DLD1 (cell line): ENCODE results near the gene BICD1.

Source experiments
- in situ Hi-C: cut with HindIII; loops from 2 replicates; pipeline ENCODE4 v1.10.0; 2017; ENCODE audit warnings: low sequenced_read_pairs

Gene BICD1

GRCh38 chr12:32100888-32101287 lies 5.8 kb upstream of the BICD1 start:
- in situ Hi-C loops: no loop called here

GRCh38 chr12:32102234-32102633 lies 4.4 kb upstream of the BICD1 start:
- in situ Hi-C loops: no loop called here

DNA sequence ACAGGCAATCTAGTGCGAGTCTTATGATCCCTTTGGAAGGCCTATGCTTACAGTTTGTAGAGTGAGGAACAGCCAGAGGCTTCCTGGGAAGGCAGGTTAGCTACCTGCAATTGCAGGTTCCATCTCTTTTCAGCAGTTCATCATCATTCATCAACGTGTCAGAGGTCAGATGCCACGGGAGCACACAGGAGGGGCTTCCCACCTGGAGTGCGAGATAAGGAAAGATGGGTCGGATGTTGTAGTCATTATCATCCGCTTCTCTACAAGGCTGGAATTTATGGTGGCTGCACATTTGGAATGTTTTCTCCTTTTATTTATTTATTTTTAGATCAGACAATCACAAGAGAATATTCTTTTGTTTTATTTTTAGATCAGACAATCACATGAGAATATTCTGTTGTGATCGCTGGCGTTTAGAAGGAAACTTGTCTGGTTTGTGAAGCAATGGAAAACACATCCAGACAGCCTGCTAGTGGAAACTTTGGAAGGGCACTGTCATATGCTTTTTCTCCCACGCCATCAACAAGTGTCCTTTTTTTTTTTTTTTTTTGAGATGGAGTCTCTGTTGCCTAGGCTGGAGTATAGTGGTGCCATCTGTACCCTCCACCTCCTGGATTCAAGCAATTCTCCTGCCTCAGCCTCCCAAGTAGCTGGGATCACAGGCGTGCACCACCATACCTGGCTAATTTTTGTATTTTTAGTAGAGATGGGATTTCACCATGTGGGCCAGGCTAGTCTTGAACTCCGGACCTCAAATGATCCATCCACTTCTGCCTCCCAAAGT lies 1.9 kb upstream of the BICD1 start:
- in situ Hi-C loops: no loop called here

DNA sequence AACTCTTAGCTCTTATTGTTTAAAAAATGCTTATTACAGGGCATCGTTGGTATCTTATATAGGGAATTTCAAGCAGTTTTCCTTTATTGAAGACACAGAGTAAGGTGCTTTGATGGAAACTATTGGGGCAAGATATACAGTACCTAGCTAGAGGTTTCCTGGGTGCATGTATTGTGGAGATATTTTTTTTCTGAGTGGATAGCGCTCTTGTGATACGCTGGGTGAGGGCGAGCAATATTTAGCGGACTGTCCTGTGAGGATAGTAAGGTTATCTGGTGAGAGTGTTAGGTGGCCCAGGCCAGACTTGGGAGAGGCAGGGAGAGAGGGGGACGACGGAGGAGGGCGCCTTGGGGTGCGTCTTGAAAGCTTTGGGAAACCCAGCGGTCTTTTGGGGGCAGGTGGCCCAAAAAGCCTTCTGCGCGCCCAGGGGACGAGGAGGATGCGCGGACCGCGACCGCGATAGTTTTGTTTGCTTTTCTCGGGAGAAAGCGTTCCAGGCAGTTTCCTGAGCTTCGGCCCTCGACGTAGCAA lies 596 bp upstream of the BICD1 start:
- in situ Hi-C loops: no loop called here

- in situ Hi-C loops: no loop called here
Measured at GRCh38 chr12:32107359-32108267, 966 bp downstream of the BICD1 start.

- in situ Hi-C loops: no loop called here
Measured at GRCh38 chr12:32108787-32109186, 2.1 kb downstream of the BICD1 start.

GRCh38 chr12:32110417-32110816 lies 3.8 kb downstream of the BICD1 start:
- in situ Hi-C loops: no loop called here

- in situ Hi-C loops: no loop called here
Measured at GRCh38 chr12:32110942-32111341, 4.3 kb downstream of the BICD1 start.

DNA sequence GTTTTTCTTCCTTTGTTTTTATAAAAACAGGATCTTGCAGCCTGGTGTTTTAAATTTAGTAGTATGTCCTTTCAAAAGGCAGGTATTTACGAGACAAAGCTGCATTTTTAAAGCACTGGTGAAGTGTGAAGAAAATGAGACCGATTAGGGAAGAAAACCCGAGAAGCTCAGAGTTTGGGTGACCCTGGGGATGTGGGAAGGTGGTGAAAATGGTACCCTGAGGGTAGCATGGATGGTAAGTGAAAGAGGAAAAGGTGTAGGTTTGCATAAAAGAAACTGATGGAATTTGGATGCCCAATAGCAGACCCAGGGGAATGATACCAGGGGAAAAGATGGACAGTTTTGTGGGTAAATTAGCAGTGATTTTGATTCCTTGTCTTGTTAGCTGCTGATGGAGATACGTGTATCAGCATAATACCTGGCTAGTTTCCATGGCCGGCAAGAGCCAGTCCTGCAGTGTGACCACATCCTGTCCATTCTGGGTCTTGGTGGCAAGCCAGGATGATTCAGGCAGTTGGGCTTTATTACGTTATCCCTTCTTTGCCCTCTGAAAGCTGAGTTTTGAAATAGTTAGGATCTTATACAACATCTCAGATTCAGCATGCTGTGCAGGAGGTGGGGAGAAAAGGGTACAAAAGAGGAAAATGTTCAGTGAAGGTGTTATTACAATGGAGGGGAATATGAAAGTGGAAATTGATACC lies 8.9 kb downstream of the BICD1 start:
- in situ Hi-C loops: no loop called here

- in situ Hi-C loops: no loop called here
Measured at GRCh38 chr12:32116897-32117296, 10.2 kb downstream of the BICD1 start.

- in situ Hi-C loops: no loop called here
Measured at GRCh38 chr12:32117316-32117715, 10.7 kb downstream of the BICD1 start.

DNA sequence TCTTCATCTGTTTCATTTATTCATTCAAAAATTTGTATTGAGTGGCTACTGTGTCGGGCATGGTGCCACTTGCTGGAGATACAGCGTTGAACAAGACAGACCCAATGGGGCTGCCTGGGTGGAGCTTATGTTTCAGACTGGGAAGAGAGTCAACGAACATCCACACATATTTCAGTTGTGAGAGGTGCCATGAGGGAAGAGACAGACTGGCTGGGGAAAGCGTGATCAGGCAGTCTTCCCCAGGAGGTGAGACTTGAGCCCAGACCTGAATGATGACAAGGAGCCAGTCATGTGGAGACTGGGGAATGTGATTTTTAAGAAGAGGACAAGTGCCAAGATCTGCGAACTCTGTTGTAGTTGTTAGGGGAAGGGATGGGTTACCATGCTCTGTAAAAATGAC lies 12.2 kb downstream of the BICD1 start:
- in situ Hi-C loops: no loop called here

DNA sequence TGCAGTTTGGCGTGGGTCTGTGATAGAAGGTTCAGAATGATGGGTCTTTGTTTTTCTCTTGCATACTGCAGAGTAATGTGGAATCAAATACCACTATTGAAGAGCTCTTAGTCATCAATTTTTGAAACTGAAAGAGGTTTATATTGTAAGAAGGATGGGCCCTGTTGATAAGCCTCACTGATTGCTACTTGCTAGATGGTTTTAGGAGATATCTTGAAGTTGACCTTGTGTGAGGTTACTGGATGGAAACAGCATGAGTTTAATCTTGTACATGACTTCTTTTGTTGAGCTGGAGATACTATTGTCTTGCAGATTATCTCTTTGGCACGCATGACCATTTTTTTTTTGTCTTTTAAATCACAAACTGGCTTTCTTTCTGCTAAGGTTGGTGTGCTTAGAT lies 13.8 kb downstream of the BICD1 start:
- in situ Hi-C loops: no loop called here

- in situ Hi-C loops: no loop called here
Measured at GRCh38 chr12:32124637-32125036, 18.0 kb downstream of the BICD1 start.

GRCh38 chr12:32125455-32126084 lies 18.9 kb downstream of the BICD1 start:
- in situ Hi-C loops: no loop called here

GRCh38 chr12:32126720-32127119 lies 20.1 kb downstream of the BICD1 start:
- in situ Hi-C loops: no loop called here

DNA sequence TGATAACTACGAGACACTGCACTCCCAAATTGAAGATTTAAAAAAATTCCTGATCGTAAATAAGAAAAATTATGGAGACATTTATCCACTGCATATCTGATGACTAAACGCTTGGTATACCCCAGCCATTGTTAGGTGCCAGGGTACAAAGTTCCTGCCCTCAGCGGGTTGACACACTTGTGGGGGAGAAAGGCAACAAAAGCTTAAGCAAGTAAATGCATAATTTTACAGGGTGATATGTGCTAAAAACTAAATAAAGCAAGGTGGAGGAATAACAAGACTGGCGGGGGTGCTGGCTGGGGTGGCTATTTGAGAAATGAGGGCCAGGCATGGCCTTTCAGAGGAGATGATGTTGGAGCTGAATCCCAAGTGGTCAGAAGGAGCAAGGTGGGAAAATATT lies 25.0 kb downstream of the BICD1 start:
- in situ Hi-C loops: no loop called here

- in situ Hi-C loops: no loop called here
Measured at GRCh38 chr12:32134101-32134888, 27.6 kb downstream of the BICD1 start.

GRCh38 chr12:32135967-32136366 lies 29.3 kb downstream of the BICD1 start:
- in situ Hi-C loops: no loop called here

DNA sequence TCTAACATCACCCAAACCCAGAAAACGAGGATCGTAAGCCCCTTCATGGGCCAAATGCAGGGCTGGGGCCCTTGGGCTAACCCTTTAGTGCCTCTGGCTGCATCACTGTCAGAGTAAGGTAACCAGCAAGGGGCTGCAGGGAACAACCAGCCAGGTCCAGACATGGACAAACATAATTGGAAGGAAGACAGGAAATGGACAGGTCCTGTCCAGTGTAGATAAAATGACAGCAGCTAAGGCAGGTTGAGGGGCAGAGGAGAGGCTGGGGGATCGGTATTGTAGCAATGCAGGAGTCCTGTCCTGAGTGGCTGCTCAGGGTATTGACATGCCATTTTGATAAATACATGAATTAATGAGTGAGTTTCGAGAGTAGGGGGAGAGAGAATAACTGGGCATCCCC lies 29.8 kb downstream of the BICD1 start:
- in situ Hi-C loops: no loop called here
